Activated CD4-positive, alpha-beta T cell treated with anti-CD3 and anti-CD28 coated beads for 4 hours (primary cell): Measurements from ENCODE around the gene AEN.

Experiments
- DNase-seq, 2 donors: peaks; one replicate each; pipeline ENCODE4 v3.0.0-alpha.2; 2020

AEN gene

GRCh38 chr15:88613074-88613944, 7.8 kb upstream of the AEN start:
- DNase-seq, result no peak

DNA sequence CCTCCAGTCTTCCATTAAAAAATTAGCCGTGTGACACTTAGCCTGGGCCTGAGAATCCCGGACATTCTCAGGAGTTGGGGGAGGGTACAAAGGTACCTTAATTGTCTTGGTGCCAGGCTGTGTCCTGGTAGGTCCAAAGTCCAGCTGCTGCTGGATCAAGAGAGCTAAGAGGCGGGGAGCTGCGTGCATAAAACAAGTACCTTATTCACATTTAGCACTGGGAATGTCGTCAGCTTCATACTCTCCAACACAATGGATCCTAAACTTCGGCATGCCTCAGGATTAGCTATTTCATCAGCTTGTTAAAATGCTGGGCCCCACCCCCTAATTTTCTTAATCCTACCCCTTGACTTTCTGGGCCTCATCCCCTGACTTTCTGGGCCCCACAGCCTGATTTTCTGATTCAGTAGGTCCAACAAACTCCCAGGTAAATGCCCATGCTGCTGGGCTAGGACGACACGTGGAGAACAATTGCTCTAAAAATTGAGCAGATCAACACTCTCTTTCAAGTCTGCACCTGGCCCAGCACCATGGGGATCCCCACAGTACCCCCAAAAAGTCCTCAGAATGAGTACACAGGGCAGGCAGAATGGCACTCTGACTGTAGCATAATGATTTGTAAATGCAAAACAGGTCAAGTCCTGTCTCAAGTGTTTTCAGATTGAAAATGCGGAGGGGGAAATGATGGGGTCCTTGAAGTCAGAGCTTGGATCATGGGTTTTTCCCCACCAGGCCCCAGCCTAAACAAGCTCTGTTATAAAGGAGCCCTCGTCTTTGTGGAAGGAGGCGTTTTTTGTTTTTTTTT, 5.6 kb upstream of the AEN start:
- no peak for DNase-seq

- no peak for DNase-seq
These were observed 4.9 kb upstream of the AEN start for GRCh38 chr15:88616240-88616639.

DNA sequence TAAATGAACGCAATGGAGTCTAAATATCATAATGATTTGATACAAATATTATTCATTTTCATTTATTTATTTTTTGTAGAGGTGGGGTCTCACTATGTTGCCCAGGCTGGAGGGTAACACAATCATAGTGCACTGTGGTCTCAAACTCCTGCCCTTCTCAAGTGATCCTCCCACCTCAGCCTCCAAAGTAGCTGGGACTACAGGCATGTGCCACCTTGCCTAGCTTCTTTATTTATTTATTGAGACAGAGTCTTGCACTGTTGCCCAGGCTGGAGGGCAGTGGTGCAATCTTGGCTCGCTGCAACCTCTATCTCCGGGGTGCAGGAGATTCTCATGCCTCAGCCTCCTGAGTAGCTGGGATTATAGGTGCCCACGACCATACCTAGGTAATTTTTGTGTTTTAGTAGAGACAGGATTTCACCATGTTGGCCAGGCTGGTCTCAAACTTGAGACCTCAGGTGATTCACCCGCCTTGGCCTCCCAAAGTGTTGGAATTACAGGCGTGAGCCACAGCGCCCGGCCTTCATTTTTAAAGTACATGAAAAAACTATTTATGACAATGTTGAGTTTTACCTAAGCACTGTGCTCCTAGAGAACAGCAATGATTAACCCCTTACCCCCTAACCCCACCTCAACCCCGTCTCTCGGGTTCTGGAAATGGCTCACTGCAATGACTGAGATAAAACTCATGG, 4.0 kb upstream of the AEN start:
- no peak for DNase-seq

GRCh38 chr15:88617790-88618189, 3.4 kb upstream of the AEN start:
- DNase-seq, result no peak

DNA sequence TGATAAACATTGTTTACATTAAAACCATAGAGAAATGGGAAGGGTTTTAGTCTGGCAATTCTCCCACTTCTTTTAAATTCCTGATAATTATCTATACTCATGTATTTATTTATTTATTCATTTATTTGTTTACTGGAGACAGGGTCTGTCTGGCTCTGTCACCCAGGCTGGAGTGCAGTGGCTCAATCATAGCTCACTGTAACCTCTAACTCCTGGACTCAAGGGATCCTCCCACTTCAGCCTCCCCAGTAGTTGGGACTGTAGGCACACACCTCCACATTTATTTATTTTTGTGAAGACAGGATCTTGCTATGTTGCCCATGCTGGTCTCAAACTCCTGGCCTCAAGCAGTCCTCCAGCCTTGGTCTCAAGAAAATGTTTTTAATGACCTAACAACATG, 2.5 kb upstream of the AEN start:
- no peak for DNase-seq

DNA sequence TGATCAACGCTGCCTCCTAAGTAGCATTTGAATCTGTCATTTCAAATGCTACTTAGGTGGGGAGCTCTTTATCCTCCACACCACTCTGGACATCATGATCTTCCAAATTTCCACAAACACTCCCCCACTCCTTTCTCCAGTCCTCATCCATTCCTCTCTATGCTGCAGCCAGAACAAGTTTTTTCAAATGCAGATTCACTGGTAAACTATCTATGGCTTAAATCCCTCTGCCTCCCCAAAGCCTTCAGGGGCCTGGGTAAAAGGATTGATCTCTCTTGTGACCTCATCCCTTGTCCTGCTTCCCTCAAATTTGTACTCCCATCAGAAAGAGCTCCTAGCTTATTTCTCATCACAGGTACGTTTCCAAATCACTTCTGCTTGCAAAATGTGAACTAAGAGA, 1.3 kb upstream of the AEN start:
- DNase-seq, result no peak

GRCh38 chr15:88621789-88622604, 857 bp downstream of the AEN start:
- DNase-seq, result peak; percentile 54 to 59

DNA sequence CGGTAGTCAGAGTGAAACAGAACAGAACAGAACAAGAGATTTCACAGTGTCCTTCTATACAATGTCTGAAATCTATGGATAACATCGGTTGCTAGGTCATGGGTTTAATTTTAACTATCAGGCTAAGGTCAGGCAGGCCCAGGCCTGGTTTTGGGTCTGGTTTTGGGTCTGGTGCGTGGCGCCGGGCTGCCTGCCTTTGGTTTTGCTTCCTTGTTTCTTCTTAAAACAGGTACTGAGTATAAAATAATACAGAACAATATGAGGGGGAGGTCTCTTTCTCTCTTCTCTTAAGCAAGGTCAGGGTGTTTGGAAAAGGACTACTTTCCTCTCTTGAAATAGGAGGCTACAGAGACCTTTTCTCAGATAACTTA, 1.4 kb downstream of the AEN start:
- no peak for DNase-seq

GRCh38 chr15:88623061-88623460, 1.9 kb downstream of the AEN start:
- peak; percentile 60 to 65 for DNase-seq

- DNase-seq, result no peak
These were observed 2.5 kb downstream of the AEN start for GRCh38 chr15:88623632-88624031.

- DNase-seq, result peak; percentile 33 to 37
These were observed 3.2 kb downstream of the AEN start for GRCh38 chr15:88624156-88624970.

- no peak for DNase-seq
These were observed 3.9 kb downstream of the AEN start for GRCh38 chr15:88624971-88625490.

GRCh38 chr15:88625943-88626741, 5.0 kb downstream of the AEN start:
- DNase-seq, result no peak

DNA sequence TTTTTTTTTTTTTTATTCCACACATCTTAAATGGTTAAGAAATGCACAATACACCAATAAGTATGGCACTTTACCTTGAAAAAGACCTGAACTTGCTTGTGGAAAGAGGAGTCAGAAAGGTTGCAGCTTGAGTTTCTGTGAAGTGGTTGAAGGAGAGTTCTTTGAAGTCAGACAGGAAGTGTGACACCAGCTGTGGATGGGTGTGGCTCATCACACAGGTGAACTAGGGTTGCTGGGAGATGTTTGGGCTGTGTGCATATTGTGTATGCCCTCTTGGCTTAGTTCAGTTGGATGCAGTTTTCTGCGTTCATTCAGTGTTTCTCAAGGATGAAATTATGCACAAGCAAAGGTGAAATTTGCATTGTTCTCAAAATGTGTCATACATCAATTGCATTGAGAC, 6.3 kb downstream of the AEN start:
- peak; percentile 68 to 71 for DNase-seq

DNA sequence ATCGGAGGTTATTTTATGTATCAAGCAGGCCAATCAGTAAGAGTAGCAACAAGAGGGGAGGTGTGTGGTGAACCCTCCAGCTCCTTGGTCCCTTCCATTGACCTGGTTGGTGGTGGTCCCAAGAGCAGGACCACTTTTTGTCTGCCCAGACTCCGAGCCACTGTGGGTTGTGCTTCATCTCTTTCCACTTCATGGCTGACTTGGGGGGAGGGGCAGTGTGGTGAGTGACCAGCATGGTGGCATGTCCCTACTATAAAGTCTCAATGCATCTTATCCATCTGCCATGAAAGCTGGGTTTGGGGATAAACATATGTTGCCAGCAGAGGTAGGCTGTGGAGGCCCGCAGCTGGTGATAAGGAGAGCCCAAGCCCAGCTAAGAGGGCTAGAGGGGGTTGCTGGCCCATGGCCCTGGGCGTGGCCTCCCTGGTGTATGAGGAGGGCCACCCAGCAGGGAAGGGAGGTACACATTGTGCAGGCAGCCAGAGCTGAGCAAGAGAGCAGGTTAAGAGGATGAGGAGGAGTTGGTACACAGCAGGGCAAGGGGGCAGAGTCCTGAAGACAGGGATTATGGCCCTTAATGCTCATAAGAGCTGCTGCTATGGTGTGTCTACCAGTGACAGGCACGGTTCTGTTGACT, 7.0 kb downstream of the AEN start:
- DNase-seq, result no peak

GRCh38 chr15:88629071-88629470, 7.9 kb downstream of the AEN start:
- DNase-seq, result no peak

DNA sequence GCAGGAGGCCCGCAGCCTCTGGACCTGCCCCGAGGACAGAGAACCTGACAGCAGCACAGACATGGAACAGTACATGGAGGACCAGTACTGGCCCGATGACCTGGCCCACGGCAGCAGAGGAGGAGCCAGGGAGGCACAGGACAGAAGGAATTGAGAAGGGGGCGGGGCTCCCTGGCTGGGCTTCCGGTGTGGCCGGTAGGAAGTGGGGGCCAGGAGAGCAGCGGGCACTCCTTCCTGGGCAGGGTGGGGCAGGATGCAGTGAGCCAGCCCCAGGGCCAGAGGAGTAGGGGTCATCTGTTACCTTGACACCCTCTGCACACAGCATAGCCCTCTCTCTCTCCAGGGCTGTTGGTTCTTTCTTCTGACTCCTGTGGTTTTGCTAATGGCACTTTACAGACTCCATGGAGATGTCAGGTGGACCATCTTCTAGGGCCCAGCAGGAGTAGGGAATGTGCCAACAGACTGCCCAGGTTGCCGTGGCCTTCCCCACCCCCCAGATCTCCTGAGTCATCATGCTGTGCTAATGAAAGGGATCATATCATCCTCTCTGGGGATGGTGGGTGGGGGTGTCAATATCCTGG, 9.1 kb downstream of the AEN start:
- no peak for DNase-seq

DNA sequence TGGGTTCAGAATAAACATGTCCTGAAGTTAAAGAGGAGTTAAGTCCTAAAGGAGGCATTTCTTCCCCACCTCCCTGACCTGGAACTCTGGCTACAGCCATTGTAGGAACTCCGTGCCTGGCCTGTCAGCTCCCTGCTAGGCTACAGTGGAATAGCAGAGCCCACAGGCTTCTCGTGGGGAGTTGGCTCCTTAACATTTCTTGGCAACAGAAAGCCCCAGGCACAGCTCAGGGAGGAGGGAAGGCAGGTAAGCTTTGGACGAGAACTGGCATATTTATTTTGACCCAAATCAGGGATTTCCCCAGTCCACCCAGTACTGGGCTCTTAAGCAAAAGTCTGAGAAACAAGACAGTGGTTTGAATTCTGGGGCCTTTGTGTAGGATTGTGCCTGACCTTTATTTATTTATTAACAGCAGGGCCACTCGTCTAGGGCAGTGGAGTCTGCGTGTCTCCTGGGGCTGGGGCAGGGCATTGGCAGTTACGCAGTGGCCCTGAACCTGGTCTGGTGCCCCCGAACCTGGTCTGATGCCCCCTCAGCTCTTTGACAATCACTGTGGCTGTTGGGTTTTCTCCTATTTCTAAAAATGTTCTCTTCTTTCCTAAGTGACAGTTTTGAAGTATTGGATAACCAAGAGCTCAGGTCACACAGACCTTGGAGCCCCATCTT, 9.8 kb downstream of the AEN start:
- no peak for DNase-seq
